ENCODE measurements around the gene TLE7.

Gene TLE7

DNA sequence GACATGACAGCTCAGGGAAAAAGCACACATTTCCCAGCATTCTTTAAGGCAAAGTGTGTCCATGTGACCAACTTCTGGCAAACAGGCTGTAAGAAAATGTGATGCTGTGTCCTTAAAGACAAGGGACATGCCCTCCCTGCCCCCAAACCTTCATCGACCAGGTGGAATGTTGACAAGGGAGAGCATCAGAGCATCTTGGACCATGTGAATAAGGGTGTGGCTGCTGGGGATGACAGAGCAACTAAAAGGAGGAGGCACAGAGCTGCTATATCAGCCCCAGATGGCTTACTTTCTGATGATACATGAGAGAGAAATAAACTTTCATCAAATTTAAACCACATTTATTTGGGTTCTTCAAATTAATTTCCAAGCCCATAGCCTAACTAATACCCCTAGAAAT, 22.4 kb upstream of the TLE7 start:
- no peak overlapping the region for H3K4me3 Mint-ChIP-seq
- H3K27me3 Mint-ChIP-seq, result no peaks in the 10 kb centered on the region
- DNase-seq (ENCODE audit: low spot score in 2 of 2) (no peak), ATAC-seq (ENCODE audit: low read depth) (no peak)
- H3K27ac Mint-ChIP-seq, result no peak overlapping the region
- no peaks in the 10 kb centered on the region for H3K9me3 Mint-ChIP-seq
- peaks cover 11% of the 10 kb centered on the region for H3K4me1 Mint-ChIP-seq
- peaks cover 4% of the 10 kb centered on the region for H3K36me3 Mint-ChIP-seq

DNA sequence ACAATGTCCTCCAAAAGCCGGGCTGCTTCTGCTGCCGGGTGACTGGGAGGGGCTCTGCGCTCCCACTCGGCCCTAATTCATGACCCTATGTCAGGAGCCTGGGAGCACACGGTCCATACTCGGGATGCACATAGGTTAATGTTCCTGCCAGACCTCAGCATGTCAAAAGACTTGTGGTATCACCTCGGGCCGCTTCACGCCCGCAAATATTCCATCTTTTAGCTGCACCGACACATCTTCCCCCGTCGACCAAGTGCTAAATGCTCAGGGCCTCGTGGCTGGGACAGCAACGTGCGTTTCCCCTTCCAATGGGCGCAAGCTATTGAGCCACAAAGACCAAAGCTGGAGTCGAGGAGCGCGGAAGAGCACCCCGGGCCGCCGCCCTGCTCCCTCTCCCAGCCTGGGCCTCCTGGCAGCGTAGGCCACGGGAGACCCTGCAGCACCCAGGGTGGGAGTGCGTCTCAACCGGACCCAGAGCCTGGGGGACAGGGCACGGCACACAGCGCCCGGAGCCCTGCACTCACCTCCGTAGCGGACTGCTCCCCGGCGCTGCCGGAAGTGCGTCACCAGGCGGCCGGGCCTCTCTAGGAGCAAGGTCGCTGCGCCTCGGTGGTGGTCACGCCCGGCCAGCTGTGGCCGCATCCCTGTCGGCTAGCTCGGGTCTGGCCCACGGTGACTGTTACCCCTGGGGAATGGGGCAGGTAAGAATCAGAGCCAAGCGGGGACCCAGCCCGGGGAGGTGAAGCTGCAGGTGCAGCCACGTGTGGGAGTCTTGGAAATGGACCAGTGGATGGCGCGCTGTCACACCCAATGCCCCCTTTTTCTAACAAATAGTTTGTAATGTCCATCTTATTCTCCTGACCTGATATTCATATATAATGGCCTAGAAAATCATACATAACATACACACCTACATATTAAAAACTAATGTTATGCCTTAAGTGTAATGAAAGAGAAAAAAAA, 20.1 kb upstream of the TLE7 start, which contains the start of gene ZNF23:
TSS of gene ZNF23 (minus strand) at position 562 of the 963 bp plus-strand sequence. CDS start 5,451 bp downstream, outside the sequence.
- Mint-ChIP-seq H3K36me3 (peaks cover 2% of the 10 kb centered on the region), H3K9me3 (no peaks in the 10 kb centered on the region), H3K27ac (peak within 1 kb of the TSS; percentile 98), H3K4me3 (peak within 1 kb of the TSS; percentile 87), H3K4me1 (peaks cover 14% of the 10 kb centered on the region), H3K27me3 (no peaks in the 10 kb centered on the region)
- peak; percentile 97 for ATAC-seq (ENCODE audit: low read depth)
- DNase-seq (ENCODE audit: low spot score in 2 of 2), result peak; percentile 83 to 90

DNA sequence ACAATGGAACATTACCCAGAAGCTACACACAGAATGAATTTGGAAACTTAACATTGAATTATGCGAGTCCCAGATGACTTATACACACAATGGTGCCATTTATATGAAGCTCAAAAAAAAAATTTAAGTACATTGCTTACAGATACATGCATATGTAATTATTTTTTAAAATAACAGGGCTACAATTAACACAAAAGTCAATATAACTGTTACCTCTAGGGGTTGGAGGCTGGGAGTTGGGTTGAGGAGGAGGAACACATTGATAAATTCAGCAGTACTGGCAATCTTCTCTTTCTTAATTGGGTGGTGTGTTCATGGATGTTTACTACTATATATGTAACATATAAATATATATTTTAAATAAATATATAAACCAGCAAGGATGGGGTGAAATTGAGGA, 19.1 kb upstream of the TLE7 start:
- no peak for ATAC-seq (ENCODE audit: low read depth)
- peak overlapping the region; percentile 98 for H3K27ac Mint-ChIP-seq
- no peak for DNase-seq (ENCODE audit: low spot score in 2 of 2)
- no peaks in the 10 kb centered on the region for H3K9me3 Mint-ChIP-seq
- peaks cover 9% of the 10 kb centered on the region for H3K36me3 Mint-ChIP-seq
- H3K27me3 Mint-ChIP-seq, result no peaks in the 10 kb centered on the region
- peak overlapping the region; percentile 87 for H3K4me3 Mint-ChIP-seq
- H3K4me1 Mint-ChIP-seq, result peaks cover 14% of the 10 kb centered on the region

DNA sequence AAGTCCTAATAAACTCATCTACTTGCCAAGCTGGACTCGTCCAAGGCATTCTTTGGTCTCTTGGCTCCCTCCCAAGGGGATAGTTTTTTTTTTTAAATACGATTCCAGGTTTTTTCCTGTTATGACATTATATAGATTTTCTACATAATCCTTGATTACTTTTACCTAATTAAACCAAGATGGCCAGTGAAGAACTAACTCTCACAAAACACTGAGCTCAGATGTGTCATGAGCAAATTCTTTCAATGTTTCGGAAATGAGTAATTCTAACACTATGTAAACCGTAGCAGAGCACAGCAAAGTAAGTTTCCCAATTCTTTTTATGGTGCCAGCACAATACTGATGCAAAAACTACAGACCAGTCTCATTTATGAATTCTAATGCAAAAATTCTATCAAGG, 18.4 kb upstream of the TLE7 start:
- no peak overlapping the region for H3K4me3 Mint-ChIP-seq
- H3K4me1 Mint-ChIP-seq, result peaks cover 14% of the 10 kb centered on the region
- DNase-seq (ENCODE audit: low spot score in 2 of 2), result no peak
- no peak overlapping the region for H3K27ac Mint-ChIP-seq
- no peaks in the 10 kb centered on the region for H3K27me3 Mint-ChIP-seq
- H3K36me3 Mint-ChIP-seq, result peaks cover 14% of the 10 kb centered on the region
- no peak for ATAC-seq (ENCODE audit: low read depth)
- no peaks in the 10 kb centered on the region for H3K9me3 Mint-ChIP-seq

DNA sequence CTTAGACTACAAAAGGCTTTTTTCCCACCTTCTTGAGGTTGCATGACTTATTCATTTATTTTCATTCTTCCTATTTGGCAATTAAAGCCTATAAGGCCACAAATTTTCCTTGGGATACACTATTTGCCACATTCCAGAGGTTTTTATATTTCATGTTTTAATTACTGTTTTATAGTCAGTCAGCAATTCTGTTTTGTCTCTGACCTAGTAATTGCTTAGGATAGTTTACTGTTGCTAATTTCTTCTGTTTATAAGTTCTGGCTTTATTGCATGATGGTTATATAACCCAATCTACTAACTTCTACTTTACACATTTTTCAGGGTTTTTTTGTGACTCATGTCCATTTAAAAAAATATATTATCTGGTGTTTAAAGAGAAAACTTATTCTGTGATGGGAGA, 17.7 kb upstream of the TLE7 start:
- Mint-ChIP-seq H3K4me1 (peaks cover 14% of the 10 kb centered on the region), H3K27ac (no peak overlapping the region), H3K4me3 (no peak overlapping the region), H3K27me3 (no peaks in the 10 kb centered on the region), H3K9me3 (no peaks in the 10 kb centered on the region), H3K36me3 (peaks cover 21% of the 10 kb centered on the region)
- DNase-seq (ENCODE audit: low spot score in 2 of 2), result no peak
- no peak for ATAC-seq (ENCODE audit: low read depth)

DNA sequence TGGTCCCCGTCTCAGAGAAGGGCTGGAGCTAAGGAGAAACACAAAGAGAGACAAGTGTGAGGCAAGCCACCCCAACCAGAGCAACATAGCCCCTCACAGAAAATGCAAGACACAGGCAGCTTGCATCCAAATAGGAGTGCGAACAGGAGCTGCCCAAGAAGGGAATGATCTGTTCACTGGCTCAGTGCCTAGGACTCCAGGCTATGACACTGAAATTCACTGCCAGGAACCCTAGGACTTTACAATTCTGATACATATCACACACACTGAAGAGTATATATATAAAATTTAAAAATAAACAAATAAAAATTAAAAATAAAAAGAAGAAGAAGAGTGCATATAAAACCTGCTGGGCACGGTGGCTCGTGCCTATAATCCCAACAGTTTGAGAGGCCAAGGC, 14.9 kb upstream of the TLE7 start:
- Mint-ChIP-seq H3K4me1 (peaks cover 6% of the 10 kb centered on the region), H3K9me3 (peaks cover 11% of the 10 kb centered on the region), H3K27me3 (no peaks in the 10 kb centered on the region), H3K27ac (no peak overlapping the region), H3K4me3 (no peak overlapping the region), H3K36me3 (peaks cover 45% of the 10 kb centered on the region)
- DNase-seq (ENCODE audit: low spot score in 2 of 2), result no peak
- ATAC-seq (ENCODE audit: low read depth), result no peak

DNA sequence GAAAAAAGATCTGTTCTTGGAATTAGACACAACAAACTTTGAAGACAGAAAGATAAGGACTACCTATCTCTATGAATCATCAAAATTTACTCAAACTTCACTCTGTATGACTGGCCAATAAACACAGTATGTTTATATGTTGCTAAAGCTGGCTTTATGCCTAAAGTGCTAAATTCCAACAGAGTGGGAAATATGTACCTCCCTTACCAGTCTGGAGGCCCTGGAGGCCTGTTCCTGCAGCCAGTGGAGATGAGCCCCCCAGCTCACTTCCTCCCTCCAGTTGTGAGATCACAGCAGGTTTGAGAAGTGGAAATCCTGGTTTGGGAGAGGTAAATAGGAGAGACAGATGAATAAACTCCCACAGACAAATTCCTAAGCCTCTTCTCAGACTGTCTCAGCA, 11.2 kb upstream of the TLE7 start:
- peaks cover 76% of the 10 kb centered on the region for H3K36me3 Mint-ChIP-seq
- H3K9me3 Mint-ChIP-seq, result peaks cover 23% of the 10 kb centered on the region
- no peaks in the 10 kb centered on the region for H3K27me3 Mint-ChIP-seq
- no peaks in the 10 kb centered on the region for H3K4me1 Mint-ChIP-seq
- H3K4me3 Mint-ChIP-seq, result no peak overlapping the region
- H3K27ac Mint-ChIP-seq, result no peak overlapping the region
- ATAC-seq (ENCODE audit: low read depth) (no peak), DNase-seq (ENCODE audit: low spot score in 2 of 2) (no peak)

DNA sequence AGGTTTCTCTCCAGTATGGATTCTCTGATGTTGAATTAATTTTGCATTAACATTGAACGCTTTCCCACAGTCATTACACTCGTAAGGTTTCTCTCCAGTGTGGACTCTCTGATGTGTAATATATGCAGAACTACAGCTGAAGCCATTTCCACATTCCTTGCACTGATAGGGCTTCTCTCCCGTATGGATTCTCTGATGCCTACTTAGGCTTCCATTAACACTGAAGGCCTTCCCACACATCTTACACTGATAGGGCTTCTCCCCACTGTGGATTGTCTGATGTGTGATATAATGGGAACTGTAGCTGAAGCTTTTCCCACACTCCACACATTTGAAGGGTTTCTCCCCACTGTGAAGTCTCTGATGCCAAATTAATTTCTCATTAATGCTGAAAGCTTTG, 7.2 kb upstream of the TLE7 start:
- Mint-ChIP-seq H3K27ac (no peak overlapping the region), H3K4me3 (no peak overlapping the region), H3K4me1 (no peaks in the 10 kb centered on the region), H3K36me3 (peaks cover 53% of the 10 kb centered on the region), H3K27me3 (no peaks in the 10 kb centered on the region), H3K9me3 (peaks cover 26% of the 10 kb centered on the region)
- DNase-seq (ENCODE audit: low spot score in 2 of 2) (no peak), ATAC-seq (ENCODE audit: low read depth) (no peak)

DNA sequence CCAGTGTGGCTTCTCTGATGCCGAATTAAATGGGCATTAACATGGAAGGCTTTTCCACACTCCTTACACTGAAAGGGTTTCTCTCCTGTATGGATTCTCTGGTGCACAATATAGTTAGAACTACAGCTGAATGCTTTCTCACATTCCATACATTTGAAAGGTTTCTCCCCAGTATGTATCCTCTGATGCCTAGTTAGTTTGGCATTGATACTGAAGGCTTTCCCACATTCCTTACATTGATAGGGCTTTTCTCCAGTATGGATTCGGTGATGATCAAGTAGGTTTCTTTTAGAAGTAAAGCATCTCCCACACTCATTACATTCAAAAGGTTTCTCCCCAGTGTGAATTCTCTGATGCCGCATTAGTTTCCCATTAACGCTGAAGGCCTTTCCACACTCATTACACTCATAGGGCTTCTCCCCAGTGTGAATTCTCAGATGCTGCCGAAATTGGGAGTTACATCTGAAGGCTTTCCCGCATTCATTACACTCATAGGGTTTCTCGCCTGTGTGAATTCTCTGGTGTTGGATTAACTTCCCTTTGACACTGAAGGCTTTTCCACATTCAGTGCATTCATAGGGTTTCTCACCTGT, 6.5 kb upstream of the TLE7 start:
- no peak for DNase-seq (ENCODE audit: low spot score in 2 of 2)
- no peak for ATAC-seq (ENCODE audit: low read depth)
- H3K27ac Mint-ChIP-seq, result no peak overlapping the region
- H3K9me3 Mint-ChIP-seq, result peaks cover 29% of the 10 kb centered on the region
- H3K27me3 Mint-ChIP-seq, result no peaks in the 10 kb centered on the region
- H3K4me1 Mint-ChIP-seq, result no peaks in the 10 kb centered on the region
- H3K4me3 Mint-ChIP-seq, result no peak overlapping the region
- peaks cover 49% of the 10 kb centered on the region for H3K36me3 Mint-ChIP-seq

DNA sequence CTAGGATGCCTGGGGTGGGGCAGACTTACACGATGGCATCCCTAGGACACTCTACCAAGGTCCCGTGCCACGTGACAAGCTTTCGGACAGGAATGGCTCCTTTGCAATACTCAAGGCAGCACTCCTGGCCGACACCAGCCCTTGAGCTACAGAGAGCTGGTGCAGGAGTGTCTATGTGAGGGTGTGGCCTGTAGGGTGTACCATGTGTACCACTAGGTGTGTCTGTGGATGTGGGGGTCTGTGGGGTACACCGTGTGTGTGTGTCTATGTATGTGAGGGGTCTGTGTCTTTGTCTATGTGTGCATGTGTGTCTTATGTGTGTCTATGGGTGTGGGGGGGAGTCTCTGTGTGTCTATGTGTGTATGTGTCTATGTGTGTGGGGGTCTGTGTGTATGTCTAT, 1.9 kb upstream of the TLE7 start:
- DNase-seq (ENCODE audit: low spot score in 2 of 2) (no peak), ATAC-seq (ENCODE audit: low read depth) (no peak)
- peaks cover 4% of the 10 kb centered on the region for H3K27me3 Mint-ChIP-seq
- no peak overlapping the region for H3K4me3 Mint-ChIP-seq
- peaks cover 9% of the 10 kb centered on the region for H3K9me3 Mint-ChIP-seq
- peaks cover 10% of the 10 kb centered on the region for H3K36me3 Mint-ChIP-seq
- no peaks in the 10 kb centered on the region for H3K4me1 Mint-ChIP-seq
- no peak overlapping the region for H3K27ac Mint-ChIP-seq

DNA sequence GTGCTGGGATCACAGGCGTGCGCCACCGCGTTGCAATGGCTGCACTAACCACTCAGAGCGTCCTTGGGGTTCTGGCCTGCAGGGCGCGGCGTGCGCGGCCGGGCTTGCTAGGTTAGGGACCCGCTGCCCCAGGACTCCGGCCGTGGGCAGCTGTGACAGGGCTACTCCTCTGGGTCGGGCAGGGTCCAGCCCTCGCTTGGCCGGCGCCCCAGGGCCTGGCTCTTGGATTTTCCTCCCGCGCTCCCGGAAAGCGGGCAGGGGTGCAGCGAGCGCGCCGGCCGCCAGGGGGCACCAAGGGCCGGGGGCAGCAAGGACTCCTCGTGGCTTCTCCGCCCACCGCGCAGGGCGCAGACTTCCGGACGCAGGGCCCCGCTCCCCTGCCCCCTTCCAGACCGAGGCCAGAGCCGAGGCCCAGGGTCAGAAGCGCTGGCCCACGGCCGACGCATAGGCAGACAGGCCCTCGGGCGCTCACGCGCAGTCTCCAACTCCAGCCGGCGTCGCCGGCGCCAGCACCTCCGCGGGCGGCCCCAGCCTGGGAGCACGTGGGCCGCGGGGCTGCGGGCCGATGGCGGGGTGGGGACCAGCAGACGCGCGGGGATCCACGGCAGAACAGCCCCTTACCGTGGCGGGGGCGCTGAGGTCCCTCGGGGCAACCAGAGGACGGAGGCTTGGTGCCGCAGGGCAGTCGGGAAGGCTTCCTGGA, 355 bp downstream of the TLE7 start:
- no peak for ATAC-seq (ENCODE audit: low read depth)
- no peaks in the 10 kb centered on the region for H3K4me1 Mint-ChIP-seq
- no peak overlapping the region for H3K4me3 Mint-ChIP-seq

DNA sequence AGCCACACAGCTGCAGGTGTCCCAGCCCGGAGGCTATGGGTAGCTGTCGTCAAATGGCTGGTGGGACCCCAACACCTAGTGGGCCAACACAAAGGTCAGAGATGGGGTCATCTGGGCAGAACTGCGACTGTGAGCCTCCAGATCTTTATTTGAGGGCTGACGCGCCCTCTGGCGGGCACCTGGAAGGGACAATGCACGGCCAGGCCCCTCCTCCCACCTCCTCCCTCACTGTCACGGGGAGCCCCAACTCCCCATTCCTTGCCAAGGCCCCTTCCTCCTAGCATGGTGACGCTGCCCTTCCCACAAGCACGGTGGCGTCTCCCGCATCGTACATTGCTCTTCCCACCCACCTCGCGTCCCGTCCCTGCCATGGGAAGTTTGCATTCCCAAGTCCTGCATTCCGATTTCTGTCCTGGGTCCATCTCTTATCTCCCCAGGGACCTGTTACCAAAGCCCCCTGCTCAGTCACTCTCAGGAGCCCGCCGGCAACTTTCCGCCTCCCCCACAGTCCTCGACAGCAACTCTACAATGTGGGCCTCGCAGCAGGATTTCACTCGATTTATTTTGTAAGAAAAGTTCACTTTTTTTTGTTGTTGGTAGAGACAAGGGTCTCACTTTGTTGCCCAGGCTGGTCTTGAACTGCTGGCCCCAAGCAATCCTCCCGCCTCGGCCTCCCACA, 1.0 kb downstream of the TLE7 start:
- H3K36me3 Mint-ChIP-seq, result no peaks in the 10 kb centered on the region
- H3K4me1 Mint-ChIP-seq, result no peaks in the 10 kb centered on the region
- H3K4me3 Mint-ChIP-seq, result no peak overlapping the region
- DNase-seq (ENCODE audit: low spot score in 2 of 2) (no peak), ATAC-seq (ENCODE audit: low read depth) (no peak)
- H3K27ac Mint-ChIP-seq, result no peak overlapping the region
- peaks cover 10% of the 10 kb centered on the region for H3K27me3 Mint-ChIP-seq
- peaks cover 6% of the 10 kb centered on the region for H3K9me3 Mint-ChIP-seq

More for the DNA sequence above, 355 bp downstream of the TLE7 start:
- H3K9me3 Mint-ChIP-seq, result peaks cover 6% of the 10 kb centered on the region
- no peak overlapping the region for H3K27ac Mint-ChIP-seq
- H3K27me3 Mint-ChIP-seq, result peaks cover 10% of the 10 kb centered on the region
- no peaks in the 10 kb centered on the region for H3K36me3 Mint-ChIP-seq
- DNase-seq (ENCODE audit: low spot score in 2 of 2), result no peak

DNA sequence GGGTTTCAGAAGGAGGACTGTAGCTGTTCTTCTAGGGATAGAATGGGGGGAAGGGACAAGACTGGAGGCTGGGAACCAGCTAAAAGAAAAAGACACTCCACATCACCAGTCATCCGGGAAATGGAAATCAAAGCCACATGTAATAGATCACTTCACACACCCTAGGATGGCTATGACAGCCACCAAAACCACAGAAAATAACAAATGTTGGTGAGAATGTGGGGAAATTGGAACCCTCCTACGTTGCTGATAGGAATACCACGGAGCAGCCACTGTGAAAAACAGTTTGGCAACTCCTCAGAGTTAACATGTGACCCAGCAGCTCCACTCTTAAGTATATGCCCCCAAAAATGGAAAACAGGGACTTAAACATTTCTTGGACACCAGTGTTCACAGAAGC, 2.3 kb downstream of the TLE7 start:
- no peak overlapping the region for H3K4me3 Mint-ChIP-seq
- peaks cover 6% of the 10 kb centered on the region for H3K9me3 Mint-ChIP-seq
- H3K4me1 Mint-ChIP-seq, result no peaks in the 10 kb centered on the region
- H3K27me3 Mint-ChIP-seq, result peaks cover 10% of the 10 kb centered on the region
- ATAC-seq (ENCODE audit: low read depth) (no peak), DNase-seq (ENCODE audit: low spot score in 2 of 2) (no peak)
- no peak overlapping the region for H3K27ac Mint-ChIP-seq
- no peaks in the 10 kb centered on the region for H3K36me3 Mint-ChIP-seq

DNA sequence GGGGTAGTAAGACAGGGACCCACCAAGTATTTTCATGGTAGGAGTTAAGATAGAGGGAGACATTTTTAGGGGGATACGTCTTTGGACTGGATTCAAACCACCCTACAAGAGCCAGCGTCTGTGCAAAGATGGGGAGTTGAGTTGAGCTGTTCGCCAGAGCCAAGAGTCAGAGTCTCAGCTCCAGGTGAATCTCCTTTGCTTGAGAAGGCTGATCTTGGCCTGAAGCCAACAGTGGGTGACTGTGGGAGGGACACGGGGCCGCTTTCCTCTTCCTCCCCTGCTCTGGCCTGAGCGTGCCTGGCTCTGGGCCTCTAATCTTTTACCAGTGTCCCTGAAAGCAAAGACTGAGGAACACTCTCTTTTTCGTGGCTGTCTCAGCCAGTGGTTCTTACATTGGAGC, 5.4 kb downstream of the TLE7 start:
- DNase-seq (ENCODE audit: low spot score in 2 of 2), result no peak
- no peak overlapping the region for H3K27ac Mint-ChIP-seq
- H3K36me3 Mint-ChIP-seq, result no peaks in the 10 kb centered on the region
- peaks cover 13% of the 10 kb centered on the region for H3K27me3 Mint-ChIP-seq
- ATAC-seq (ENCODE audit: low read depth), result no peak
- H3K4me1 Mint-ChIP-seq, result no peaks in the 10 kb centered on the region
- H3K4me3 Mint-ChIP-seq, result no peak overlapping the region
- peaks cover 2% of the 10 kb centered on the region for H3K9me3 Mint-ChIP-seq

Data from memory B cell (primary cell).